HG03139 (cell line): ENCODE data around the gene PCOLCE2.

Experiments
- ATAC-seq: cut with Tn5 transposase; IDR thresholded peaks from one replicate; pipeline ENCODE4 v1.9.1; 2021; ENCODE audit not compliant: unreplicated experiment

PCOLCE2 gene

DNA sequence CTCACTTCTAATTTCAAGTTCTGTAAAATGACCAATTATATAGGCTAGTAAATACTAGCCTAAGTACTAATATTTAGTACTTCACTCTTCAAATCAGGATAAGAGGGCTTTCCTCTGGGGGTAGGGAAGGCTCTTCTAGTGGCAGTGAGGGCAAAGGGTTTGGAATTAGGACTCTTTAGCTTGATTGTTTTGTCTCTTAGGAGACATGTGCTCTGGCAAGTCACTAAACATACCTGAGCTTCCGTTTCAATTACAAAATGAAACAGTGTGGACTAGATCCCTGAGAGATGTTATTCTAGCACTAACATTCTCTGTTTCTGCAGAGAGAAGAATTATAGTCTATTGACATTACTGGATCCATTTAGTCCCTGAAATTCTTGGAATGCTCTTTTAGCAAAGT is 71.5 kb downstream of the PCOLCE2 start:
- no peak for ATAC-seq

DNA sequence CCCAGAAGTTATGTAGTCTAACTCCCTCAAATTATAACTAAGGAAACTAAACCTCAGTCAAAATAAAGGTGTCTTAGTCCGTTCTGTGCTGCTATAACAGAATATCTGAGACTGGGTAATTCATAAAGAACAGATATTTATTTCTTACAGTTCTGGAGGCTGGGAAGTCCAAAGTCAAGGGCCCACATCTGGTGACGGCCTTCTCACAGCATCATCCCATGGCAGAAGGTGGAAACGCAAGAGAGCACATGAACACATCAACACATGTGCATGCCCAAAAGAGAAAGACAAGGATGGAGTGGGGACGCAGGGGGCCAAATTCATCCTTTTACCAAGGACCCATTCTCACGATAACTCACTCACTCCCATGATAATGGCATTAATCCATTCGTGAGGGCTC is 73.1 kb downstream of the PCOLCE2 start:
- no peak for ATAC-seq

GRCh38 chr3:142809259-142809658 is 79.6 kb downstream of the PCOLCE2 start:
- no peak for ATAC-seq

GRCh38 chr3:142808103-142808917 is 80.6 kb downstream of the PCOLCE2 start:
- no peak for ATAC-seq

DNA sequence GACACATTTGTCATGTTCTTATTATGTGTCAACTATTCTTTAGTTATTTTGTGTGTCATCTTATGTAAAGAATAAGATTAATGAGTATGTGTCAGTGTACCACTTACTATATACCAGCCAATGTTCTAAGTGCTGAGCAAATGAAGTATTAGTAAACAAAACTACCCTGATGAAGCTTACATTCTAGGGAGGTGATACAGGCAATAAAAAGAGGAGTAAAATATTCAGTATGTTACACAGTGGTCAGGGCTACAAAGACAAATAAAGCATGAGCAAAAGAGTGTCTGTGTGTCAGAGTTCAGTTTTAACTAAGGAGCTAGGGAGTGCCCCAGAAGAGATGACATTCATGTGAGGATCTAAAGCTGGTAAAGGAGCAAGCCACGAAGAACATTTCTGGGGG is 86.0 kb downstream of the PCOLCE2 start:
- ATAC-seq = no peak

DNA sequence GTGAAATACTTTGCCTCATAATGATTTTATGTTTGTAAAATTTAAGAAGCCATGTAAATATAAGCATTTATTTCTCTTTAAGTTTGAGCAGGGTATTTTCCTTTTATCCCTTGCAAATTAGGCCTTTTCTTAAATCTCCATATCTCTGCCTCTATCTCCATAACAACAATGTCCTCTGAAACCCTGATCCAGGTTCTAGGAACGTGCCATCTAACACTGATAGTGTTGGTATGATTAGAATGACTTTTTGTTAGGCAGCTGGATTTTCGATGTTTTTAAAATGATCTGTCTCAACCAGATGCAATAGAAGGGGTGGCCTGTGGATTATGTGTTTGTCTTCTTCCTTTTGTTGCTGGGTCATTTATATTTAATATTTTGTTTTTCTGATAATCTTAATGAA is 87.1 kb downstream of the PCOLCE2 start:
- ATAC-seq = no peak

DNA sequence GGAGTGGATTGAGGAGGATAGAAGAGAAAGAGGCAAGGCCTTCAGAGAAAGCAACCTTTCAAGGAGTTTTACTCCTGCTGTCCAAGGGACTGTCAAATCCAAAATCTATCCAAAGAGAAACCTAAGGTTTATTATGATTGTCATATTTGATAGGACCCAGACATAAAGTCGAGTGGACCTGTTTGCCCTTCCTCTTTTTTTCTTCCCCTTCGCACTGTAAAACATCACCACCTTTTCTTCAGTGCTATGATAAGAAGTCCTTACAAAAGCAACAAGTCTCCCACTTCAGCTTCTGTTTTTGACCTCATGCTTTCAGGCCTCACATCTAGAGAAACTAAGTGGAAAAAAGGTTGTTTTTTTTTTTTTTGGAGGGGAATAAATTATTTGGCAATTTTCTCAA is 92.1 kb downstream of the PCOLCE2 start:
- ATAC-seq = no peak

GRCh38 chr3:142795332-142795731 is 93.6 kb downstream of the PCOLCE2 start:
- ATAC-seq = no peak

GRCh38 chr3:142794508-142794907 is 94.4 kb downstream of the PCOLCE2 start:
- no peak for ATAC-seq

GRCh38 chr3:142787719-142788118 is 101.2 kb downstream of the PCOLCE2 start:
- no peak for ATAC-seq

GRCh38 chr3:142785996-142786395 is 102.9 kb downstream of the PCOLCE2 start:
- no peak for ATAC-seq

GRCh38 chr3:142784228-142784627 is 104.7 kb downstream of the PCOLCE2 start:
- no peak for ATAC-seq

DNA sequence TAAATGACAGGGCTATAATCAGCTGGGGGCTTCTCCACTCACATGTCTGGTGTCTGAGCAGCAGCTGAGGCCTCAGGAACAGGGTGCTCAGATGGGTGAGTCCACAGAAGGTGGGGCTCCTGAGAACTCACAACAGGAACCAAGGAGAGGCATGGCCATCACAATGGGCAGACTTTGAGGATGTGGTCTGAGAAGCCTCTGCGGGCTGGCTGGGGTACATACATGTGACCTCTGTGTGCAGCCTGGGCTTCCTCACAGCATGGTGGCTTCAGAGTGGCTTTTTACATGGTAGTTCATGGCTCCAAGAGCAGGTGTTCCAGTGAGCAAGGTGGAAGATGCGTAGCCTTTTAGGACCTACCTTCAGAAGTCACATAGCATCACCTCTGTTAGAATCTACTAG is 106.3 kb downstream of the PCOLCE2 start:
- no peak for ATAC-seq

DNA sequence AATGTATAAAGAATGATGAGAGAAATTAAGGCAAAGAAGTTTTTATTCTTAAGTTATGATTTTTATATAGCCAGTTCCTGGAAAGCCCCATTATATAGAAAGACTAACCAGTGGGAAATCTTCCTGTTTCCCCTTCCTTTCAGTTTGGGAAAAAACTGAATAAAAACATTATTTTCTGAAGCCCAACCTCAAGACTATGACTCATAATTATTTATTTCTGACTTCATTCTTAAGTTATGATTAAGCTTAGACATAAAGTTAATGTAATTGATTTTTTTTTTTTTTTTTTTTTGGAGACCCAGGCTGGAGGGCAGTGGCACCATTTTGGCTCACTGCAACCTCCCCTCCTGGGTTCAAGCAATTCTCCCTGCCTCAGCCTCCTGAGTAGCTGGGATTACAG is 109.3 kb downstream of the PCOLCE2 start:
- no peak for ATAC-seq

GRCh38 chr3:142778541-142778940 is 110.3 kb downstream of the PCOLCE2 start:
- ATAC-seq = no peak

- no peak for ATAC-seq
These were observed 111.0 kb downstream of the PCOLCE2 start for GRCh38 chr3:142777927-142778326.

DNA sequence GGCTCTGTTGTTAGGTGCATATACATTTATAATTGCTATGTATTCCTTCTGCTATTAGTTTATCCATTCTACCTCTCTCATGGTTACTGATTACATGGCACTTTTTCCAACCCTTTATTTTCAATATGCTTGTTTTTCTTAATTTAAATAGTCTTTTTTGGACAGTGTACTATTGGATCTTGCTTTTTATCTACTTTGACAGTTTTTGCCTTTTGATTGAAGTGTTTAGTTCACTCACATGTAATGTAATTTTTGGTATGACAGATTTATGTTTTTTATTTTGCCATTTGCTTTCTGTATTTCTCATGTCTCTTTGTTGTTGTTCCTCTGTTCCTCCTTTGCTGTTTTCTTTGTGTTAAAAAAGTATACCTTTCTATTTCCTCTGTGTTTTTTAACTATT is 120.5 kb downstream of the PCOLCE2 start:
- ATAC-seq = no peak
